HEK293 (cell line): ENCODE measurements around the gene SURF2.

Experiments
- BCL11A ChIP-seq: fragments of 450-650 bp; formaldehyde crosslinking; IDR thresholded peaks from 2 replicates; pipeline ENCODE4 v1.5.1; 2016; ENCODE audit warnings: low read depth, missing biosample characterization, missing genetic modification characterization
- FEZF1 ChIP-seq: fragments of 450-650 bp; formaldehyde crosslinking; IDR thresholded peaks from 2 replicates; pipeline ENCODE4 v1.5.1; 2016; ENCODE audit warnings: missing biosample characterization, missing genetic modification characterization
- ZNF155 ChIP-seq: fragments of 450-650 bp; formaldehyde crosslinking; IDR thresholded peaks from 2 replicates; pipeline ENCODE4 v1.5.1; 2016; ENCODE audit warnings: missing biosample characterization, missing genetic modification characterization
- ZNF23 ChIP-seq: fragments of 450-650 bp; formaldehyde crosslinking; IDR thresholded peaks from 2 replicates; pipeline ENCODE4 v1.5.1; 2016; ENCODE audit warnings: missing biosample characterization, missing genetic modification characterization, borderline replicate concordance
- ZNF266 ChIP-seq: fragments of 450-650 bp; formaldehyde crosslinking; IDR thresholded peaks from 2 replicates; pipeline ENCODE4 v1.5.1; 2016; ENCODE audit warnings: missing biosample characterization, missing genetic modification characterization, low read depth
- ZNF302 ChIP-seq: fragments of 450-650 bp; formaldehyde crosslinking; IDR thresholded peaks from 2 replicates; pipeline ENCODE4 v1.5.1; 2016; ENCODE audit warnings: missing biosample characterization, missing genetic modification characterization, low read depth
- ZNF335 ChIP-seq: fragments of 450-650 bp; formaldehyde crosslinking; conservative IDR thresholded peaks from 2 replicates; pipeline ENCODE4 v1.5.1; 2016; ENCODE audit warnings: missing biosample characterization, missing genetic modification characterization
- ZNF341 ChIP-seq: fragments of 450-650 bp; formaldehyde crosslinking; IDR thresholded peaks from 2 replicates; pipeline ENCODE4; 2016; ENCODE audit warnings: low read depth, missing biosample characterization, missing genetic modification characterization
- ZNF354C ChIP-seq: fragments of 450-650 bp; formaldehyde crosslinking; IDR thresholded peaks from 2 replicates; pipeline ENCODE4 v1.5.1; 2016; ENCODE audit warnings: missing biosample characterization, missing genetic modification characterization, low read depth, borderline replicate concordance
- ZNF366 ChIP-seq: fragments of 450-650 bp; formaldehyde crosslinking; conservative IDR thresholded peaks from 2 replicates; pipeline ENCODE4 v1.5.1; 2016; ENCODE audit warnings: missing biosample characterization, missing genetic modification characterization
- ZNF610 ChIP-seq: fragments of 450-650 bp; formaldehyde crosslinking; IDR thresholded peaks from 2 replicates; pipeline ENCODE4 v1.5.1; 2016; ENCODE audit warnings: missing biosample characterization, missing genetic modification characterization, borderline replicate concordance
- ZSCAN30 ChIP-seq: fragments of 450-650 bp; IDR thresholded peaks from 2 replicates; pipeline ENCODE4 v1.5.1; 2018; ENCODE audit warnings: missing biosample characterization, mild to moderate bottlenecking, missing genetic modification characterization, moderate library complexity
- TF ChIP-seq, protein P1 (sequence below): fragments of 450-650 bp; formaldehyde crosslinking; IDR thresholded peaks from 2 replicates; pipeline ENCODE4 v1.5.1; 2016; ENCODE audit warnings: missing biosample characterization, missing genetic modification characterization
- TF ChIP-seq, protein P2 (sequence below): fragments of 450-650 bp; formaldehyde crosslinking; IDR thresholded peaks from 2 replicates; pipeline ENCODE4 v1.5.1; 2016; ENCODE audit warnings: missing biosample characterization, missing genetic modification characterization
- TF ChIP-seq, protein P3 (sequence below): fragments of 450-650 bp; formaldehyde crosslinking; IDR thresholded peaks from 2 replicates; pipeline ENCODE4 v1.5.1; 2016; ENCODE audit warnings: missing biosample characterization, missing genetic modification characterization
- TF ChIP-seq, protein P4 (sequence below): fragments of 450-650 bp; formaldehyde crosslinking; IDR thresholded peaks from 2 replicates; pipeline ENCODE4 v1.5.1; 2016; ENCODE audit warnings: missing biosample characterization, missing genetic modification characterization
- TF ChIP-seq, protein P5 (sequence below): fragments of 450-650 bp; formaldehyde crosslinking; IDR thresholded peaks from 2 replicates; pipeline ENCODE4 v1.5.0; 2017; ENCODE audit warnings: missing biosample characterization, missing genetic modification characterization, borderline replicate concordance
- TF ChIP-seq, protein P6 (sequence below): fragments of 450-650 bp; formaldehyde crosslinking; IDR thresholded peaks from 2 replicates; pipeline ENCODE4 v1.5.1; 2017; ENCODE audit warnings: missing biosample characterization, missing genetic modification characterization
- TF ChIP-seq, protein P7 (sequence below): fragments of 450-650 bp; formaldehyde crosslinking; optimal IDR thresholded peaks from 2 replicates; pipeline ENCODE3; 2016; ENCODE audit warnings: missing biosample characterization, mild to moderate bottlenecking, missing genetic modification characterization
- TF ChIP-seq, protein P8 (sequence below): fragments of 450-650 bp; formaldehyde crosslinking; IDR thresholded peaks from 2 replicates; pipeline ENCODE4 v1.5.1; 2016; ENCODE audit warnings: missing biosample characterization, missing genetic modification characterization

SURF2 gene

DNA sequence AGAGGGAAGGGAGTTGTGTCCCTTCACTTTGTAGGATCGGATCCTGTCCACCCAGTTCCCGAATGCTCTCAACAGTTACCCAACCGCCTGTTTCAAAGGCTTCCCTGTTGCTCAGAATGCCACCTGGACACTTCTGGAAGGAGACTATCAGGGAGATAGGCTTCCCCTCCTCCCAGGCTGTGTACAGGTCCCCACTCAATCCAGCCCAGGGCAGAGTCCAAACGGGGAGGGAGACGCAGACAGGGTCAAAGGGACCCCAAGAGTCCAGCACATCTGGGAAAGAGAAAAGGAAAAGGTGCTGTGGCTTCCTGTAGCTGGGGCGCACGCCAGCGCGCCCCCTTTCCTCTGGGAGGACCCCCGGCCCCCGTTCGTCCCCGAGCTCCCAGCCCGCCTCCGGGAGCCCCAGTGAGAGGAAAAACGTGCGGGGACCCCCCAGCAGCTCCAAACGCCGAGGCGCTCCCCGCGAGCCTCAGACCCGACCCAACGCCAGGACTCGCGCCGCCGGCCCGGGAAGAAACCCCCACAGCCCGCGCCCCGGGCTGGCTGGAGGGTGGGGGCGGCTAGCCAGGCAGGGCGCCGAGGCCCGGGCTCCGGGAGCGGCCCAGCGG is 18.9 kb downstream of the SURF2 start (continued):
- TF ChIP-seq, protein P1, sequence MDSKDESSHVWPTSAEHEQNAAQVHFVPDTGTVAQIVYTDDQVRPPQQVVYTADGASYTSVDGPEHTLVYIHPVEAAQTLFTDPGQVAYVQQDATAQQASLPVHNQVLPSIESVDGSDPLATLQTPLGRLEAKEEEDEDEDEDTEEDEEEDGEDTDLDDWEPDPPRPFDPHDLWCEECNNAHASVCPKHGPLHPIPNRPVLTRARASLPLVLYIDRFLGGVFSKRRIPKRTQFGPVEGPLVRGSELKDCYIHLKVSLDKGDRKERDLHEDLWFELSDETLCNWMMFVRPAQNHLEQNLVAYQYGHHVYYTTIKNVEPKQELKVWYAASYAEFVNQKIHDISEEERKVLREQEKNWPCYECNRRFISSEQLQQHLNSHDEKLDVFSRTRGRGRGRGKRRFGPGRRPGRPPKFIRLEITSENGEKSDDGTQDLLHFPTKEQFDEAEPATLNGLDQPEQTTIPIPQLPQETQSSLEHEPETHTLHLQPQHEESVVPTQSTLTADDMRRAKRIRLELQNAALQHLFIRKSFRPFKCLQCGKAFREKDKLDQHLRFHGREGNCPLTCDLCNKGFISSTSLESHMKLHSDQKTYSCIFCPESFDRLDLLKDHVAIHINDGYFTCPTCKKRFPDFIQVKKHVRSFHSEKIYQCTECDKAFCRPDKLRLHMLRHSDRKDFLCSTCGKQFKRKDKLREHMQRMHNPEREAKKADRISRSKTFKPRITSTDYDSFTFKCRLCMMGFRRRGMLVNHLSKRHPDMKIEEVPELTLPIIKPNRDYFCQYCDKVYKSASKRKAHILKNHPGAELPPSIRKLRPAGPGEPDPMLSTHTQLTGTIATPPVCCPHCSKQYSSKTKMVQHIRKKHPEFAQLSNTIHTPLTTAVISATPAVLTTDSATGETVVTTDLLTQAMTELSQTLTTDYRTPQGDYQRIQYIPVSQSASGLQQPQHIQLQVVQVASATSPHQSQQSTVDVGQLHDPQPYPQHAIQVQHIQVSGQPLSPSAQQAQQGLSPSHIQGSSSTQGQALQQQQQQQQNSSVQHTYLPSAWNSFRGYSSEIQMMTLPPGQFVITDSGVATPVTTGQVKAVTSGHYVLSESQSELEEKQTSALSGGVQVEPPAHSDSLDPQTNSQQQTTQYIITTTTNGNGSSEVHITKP (tag by site-specific recombination): peak; percentile 50; the same call in 1 of the 2 replicates
- TF ChIP-seq, protein P2, sequence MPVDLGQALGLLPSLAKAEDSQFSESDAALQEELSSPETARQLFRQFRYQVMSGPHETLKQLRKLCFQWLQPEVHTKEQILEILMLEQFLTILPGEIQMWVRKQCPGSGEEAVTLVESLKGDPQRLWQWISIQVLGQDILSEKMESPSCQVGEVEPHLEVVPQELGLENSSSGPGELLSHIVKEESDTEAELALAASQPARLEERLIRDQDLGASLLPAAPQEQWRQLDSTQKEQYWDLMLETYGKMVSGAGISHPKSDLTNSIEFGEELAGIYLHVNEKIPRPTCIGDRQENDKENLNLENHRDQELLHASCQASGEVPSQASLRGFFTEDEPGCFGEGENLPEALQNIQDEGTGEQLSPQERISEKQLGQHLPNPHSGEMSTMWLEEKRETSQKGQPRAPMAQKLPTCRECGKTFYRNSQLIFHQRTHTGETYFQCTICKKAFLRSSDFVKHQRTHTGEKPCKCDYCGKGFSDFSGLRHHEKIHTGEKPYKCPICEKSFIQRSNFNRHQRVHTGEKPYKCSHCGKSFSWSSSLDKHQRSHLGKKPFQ (tag by site-specific recombination): no peak
- TF ChIP-seq ZNF341 (tag by site-specific recombination): no peak
- no peak for TF ChIP-seq ZNF302
- TF ChIP-seq ZNF266 (tag by site-specific recombination): no peak
- no peak for TF ChIP-seq ZNF610
- TF ChIP-seq, protein P3, sequence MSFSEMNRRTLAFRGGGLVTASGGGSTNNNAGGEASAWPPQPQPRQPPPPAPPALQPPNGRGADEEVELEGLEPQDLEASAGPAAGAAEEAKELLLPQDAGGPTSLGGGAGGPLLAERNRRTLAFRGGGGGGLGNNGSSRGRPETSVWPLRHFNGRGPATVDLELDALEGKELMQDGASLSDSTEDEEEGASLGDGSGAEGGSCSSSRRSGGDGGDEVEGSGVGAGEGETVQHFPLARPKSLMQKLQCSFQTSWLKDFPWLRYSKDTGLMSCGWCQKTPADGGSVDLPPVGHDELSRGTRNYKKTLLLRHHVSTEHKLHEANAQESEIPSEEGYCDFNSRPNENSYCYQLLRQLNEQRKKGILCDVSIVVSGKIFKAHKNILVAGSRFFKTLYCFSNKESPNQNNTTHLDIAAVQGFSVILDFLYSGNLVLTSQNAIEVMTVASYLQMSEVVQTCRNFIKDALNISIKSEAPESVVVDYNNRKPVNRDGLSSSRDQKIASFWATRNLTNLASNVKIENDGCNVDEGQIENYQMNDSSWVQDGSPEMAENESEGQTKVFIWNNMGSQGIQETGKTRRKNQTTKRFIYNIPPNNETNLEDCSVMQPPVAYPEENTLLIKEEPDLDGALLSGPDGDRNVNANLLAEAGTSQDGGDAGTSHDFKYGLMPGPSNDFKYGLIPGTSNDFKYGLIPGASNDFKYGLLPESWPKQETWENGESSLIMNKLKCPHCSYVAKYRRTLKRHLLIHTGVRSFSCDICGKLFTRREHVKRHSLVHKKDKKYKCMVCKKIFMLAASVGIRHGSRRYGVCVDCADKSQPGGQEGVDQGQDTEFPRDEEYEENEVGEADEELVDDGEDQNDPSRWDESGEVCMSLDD: peak; percentile 59; the same call in 1 of the 2 replicates
- peak; percentile 65 for TF ChIP-seq ZNF335
- TF ChIP-seq ZNF155 (tag by site-specific recombination): no peak
- no peak for TF ChIP-seq BCL11A (tag by site-specific recombination)
- TF ChIP-seq, protein P4, sequence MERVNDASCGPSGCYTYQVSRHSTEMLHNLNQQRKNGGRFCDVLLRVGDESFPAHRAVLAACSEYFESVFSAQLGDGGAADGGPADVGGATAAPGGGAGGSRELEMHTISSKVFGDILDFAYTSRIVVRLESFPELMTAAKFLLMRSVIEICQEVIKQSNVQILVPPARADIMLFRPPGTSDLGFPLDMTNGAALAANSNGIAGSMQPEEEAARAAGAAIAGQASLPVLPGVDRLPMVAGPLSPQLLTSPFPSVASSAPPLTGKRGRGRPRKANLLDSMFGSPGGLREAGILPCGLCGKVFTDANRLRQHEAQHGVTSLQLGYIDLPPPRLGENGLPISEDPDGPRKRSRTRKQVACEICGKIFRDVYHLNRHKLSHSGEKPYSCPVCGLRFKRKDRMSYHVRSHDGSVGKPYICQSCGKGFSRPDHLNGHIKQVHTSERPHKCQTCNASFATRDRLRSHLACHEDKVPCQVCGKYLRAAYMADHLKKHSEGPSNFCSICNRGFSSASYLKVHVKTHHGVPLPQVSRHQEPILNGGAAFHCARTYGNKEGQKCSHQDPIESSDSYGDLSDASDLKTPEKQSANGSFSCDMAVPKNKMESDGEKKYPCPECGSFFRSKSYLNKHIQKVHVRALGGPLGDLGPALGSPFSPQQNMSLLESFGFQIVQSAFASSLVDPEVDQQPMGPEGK (tag by site-specific recombination): peak; percentile 69
- TF ChIP-seq, protein P5, sequence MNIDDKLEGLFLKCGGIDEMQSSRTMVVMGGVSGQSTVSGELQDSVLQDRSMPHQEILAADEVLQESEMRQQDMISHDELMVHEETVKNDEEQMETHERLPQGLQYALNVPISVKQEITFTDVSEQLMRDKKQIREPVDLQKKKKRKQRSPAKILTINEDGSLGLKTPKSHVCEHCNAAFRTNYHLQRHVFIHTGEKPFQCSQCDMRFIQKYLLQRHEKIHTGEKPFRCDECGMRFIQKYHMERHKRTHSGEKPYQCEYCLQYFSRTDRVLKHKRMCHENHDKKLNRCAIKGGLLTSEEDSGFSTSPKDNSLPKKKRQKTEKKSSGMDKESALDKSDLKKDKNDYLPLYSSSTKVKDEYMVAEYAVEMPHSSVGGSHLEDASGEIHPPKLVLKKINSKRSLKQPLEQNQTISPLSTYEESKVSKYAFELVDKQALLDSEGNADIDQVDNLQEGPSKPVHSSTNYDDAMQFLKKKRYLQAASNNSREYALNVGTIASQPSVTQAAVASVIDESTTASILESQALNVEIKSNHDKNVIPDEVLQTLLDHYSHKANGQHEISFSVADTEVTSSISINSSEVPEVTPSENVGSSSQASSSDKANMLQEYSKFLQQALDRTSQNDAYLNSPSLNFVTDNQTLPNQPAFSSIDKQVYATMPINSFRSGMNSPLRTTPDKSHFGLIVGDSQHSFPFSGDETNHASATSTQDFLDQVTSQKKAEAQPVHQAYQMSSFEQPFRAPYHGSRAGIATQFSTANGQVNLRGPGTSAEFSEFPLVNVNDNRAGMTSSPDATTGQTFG (tag by site-specific recombination): no peak
- TF ChIP-seq ZNF23 (tag by site-specific recombination): no peak
- no peak for TF ChIP-seq ZSCAN30
- TF ChIP-seq, protein P6, sequence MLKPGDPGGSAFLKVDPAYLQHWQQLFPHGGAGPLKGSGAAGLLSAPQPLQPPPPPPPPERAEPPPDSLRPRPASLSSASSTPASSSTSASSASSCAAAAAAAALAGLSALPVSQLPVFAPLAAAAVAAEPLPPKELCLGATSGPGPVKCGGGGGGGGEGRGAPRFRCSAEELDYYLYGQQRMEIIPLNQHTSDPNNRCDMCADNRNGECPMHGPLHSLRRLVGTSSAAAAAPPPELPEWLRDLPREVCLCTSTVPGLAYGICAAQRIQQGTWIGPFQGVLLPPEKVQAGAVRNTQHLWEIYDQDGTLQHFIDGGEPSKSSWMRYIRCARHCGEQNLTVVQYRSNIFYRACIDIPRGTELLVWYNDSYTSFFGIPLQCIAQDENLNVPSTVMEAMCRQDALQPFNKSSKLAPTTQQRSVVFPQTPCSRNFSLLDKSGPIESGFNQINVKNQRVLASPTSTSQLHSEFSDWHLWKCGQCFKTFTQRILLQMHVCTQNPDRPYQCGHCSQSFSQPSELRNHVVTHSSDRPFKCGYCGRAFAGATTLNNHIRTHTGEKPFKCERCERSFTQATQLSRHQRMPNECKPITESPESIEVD (tag by site-specific recombination): no peak
- TF ChIP-seq FEZF1 (tag by site-specific recombination): no peak
- TF ChIP-seq, protein P7, sequence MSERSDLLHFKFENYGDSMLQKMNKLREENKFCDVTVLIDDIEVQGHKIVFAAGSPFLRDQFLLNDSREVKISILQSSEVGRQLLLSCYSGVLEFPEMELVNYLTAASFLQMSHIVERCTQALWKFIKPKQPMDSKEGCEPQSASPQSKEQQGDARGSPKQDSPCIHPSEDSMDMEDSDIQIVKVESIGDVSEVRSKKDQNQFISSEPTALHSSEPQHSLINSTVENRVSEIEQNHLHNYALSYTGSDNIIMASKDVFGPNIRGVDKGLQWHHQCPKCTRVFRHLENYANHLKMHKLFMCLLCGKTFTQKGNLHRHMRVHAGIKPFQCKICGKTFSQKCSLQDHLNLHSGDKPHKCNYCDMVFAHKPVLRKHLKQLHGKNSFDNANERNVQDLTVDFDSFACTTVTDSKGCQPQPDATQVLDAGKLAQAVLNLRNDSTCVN (tag by site-specific recombination): peak; percentile 41
- TF ChIP-seq ZNF354C (tag by site-specific recombination): no peak
- TF ChIP-seq ZNF366: no peak
- TF ChIP-seq, protein P8, sequence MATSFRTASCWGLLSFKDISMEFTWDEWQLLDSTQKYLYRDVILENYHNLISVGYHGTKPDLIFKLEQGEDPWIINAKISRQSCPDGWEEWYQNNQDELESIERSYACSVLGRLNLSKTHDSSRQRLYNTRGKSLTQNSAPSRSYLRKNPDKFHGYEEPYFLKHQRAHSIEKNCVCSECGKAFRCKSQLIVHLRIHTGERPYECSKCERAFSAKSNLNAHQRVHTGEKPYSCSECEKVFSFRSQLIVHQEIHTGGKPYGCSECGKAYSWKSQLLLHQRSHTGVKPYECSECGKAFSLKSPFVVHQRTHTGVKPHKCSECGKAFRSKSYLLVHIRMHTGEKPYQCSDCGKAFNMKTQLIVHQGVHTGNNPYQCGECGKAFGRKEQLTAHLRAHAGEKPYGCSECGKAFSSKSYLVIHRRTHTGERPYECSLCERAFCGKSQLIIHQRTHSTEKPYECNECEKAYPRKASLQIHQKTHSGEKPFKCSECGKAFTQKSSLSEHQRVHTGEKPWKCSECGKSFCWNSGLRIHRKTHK (tag by site-specific recombination): no peak
